Neuronal stem cell (in vitro differentiated cells): ENCODE measurements around the gene GOLIM4.

Experiments
- DNase-seq: peaks from one replicate; pipeline ENCODE4 v3.0.0-alpha.2; 2013; ENCODE audit warnings: low spot score
- H2AFZ ChIP-seq: one replicate; pipeline ENCODE4 v1.6.1; 2013; ENCODE audit warnings: mild to moderate bottlenecking, low read length, inconsistent platforms
- H2AK5ac ChIP-seq: 2 replicates; pipeline ENCODE4 v1.6.1; 2013; ENCODE audit warnings: low read depth, mild to moderate bottlenecking, inconsistent platforms, low read length, moderate library complexity, mixed read lengths
- H2BK120ac ChIP-seq: 2 replicates; pipeline ENCODE4 v1.6.1; 2013; ENCODE audit warnings: low read depth, mild to moderate bottlenecking, inconsistent platforms, low read length, moderate library complexity, mixed read lengths
- H2BK12ac ChIP-seq: one replicate; pipeline ENCODE4 v1.6.1; 2013; ENCODE audit warnings: low read length, inconsistent platforms
- H2BK15ac ChIP-seq: 2 replicates; pipeline ENCODE4 v1.6.1; 2013; ENCODE audit warnings: mild to moderate bottlenecking, low read length, inconsistent platforms, mixed read lengths
- H2BK5ac ChIP-seq: one replicate; pipeline ENCODE4 v1.6.1; 2013; ENCODE audit warnings: inconsistent platforms, mild to moderate bottlenecking, low read length, moderate library complexity
- H3K14ac ChIP-seq: one replicate; pipeline ENCODE4 v1.6.1; 2013; ENCODE audit warnings: low read length, inconsistent platforms
- H3K18ac ChIP-seq: 2 replicates; pipeline ENCODE4 v1.6.1; 2013; ENCODE audit warnings: low read length, inconsistent platforms
- H3K23ac ChIP-seq: 2 replicates; pipeline ENCODE4 v1.6.1; 2013; ENCODE audit warnings: low read depth, mild to moderate bottlenecking, mixed read lengths, low read length, inconsistent platforms; ENCODE audit not compliant: poor library complexity
- H3K27ac ChIP-seq: replicated peaks from 3 replicates; pipeline ENCODE4 v1.5.1; 2013; ENCODE audit warnings: low read length, inconsistent platforms
- H3K27me3 ChIP-seq, 3 experiments: 2 replicates each; pipeline ENCODE4 v1.6.1; 2013; ENCODE audit warnings: low read length in 3 of 3, mild to moderate bottlenecking in 2 of 3, inconsistent platforms in 1 of 3, low read depth in 1 of 3, mixed read lengths in 1 of 3, moderate library complexity in 1 of 3; ENCODE audit not compliant: control insufficient read depth in 3 of 3, insufficient read depth in 3 of 3
- H3K36me3 ChIP-seq, 2 donors: replicated peaks in 1 of 2; 2 replicates each; pipeline ENCODE4 v1.6.1; 2013; ENCODE audit warnings: low read length in 2 of 2; ENCODE audit not compliant: control insufficient read depth in 2 of 2, insufficient read depth in 2 of 2
- H3K4ac ChIP-seq: 2 replicates; pipeline ENCODE4 v1.6.1; 2013; ENCODE audit warnings: inconsistent platforms, mild to moderate bottlenecking, low read length, moderate library complexity
- H3K4me1 ChIP-seq, 2 donors: 1 replicate in 1 of 2; 2 replicates in 1 of 2; pipeline ENCODE4 v1.6.1; 2013; ENCODE audit warnings: low read length in 2 of 2, low read depth in 1 of 2; ENCODE audit not compliant: control insufficient read depth in 2 of 2, insufficient read depth in 1 of 2
- H3K4me2 ChIP-seq: one replicate; pipeline ENCODE4 v1.6.1; 2013; ENCODE audit warnings: mild to moderate bottlenecking, low read length, inconsistent platforms; ENCODE audit not compliant: insufficient read depth, poor library complexity, severe bottlenecking
- H3K4me3 ChIP-seq, 2 donors: 2 replicates each; pipeline ENCODE4 v1.5.1; 2013; ENCODE audit warnings: low read length in 2 of 2, mild to moderate bottlenecking in 2 of 2, inconsistent platforms in 1 of 2, moderate library complexity in 1 of 2
- H3K79me1 ChIP-seq: one replicate; pipeline ENCODE4 v1.6.1; 2013; ENCODE audit warnings: low read depth, mild to moderate bottlenecking, inconsistent platforms, low read length, moderate library complexity
- H3K9ac ChIP-seq: one replicate; pipeline ENCODE4 v1.6.1; 2013; ENCODE audit warnings: mild to moderate bottlenecking, low read depth, low read length, inconsistent platforms; ENCODE audit not compliant: poor library complexity
- H3K9me3 ChIP-seq, 2 donors: replicated peaks in 1 of 2; 2 replicates each; pipeline versions ENCODE3 to v1.6.1; 2013; ENCODE audit warnings: low read length in 2 of 2, mild to moderate bottlenecking in 2 of 2, inconsistent platforms in 1 of 2, low read depth in 1 of 2, mixed read lengths in 1 of 2, moderate library complexity in 1 of 2; ENCODE audit not compliant: control insufficient read depth in 2 of 2, insufficient read depth in 1 of 2
- H4K8ac ChIP-seq: one replicate; pipeline ENCODE4 v1.6.1; 2013; ENCODE audit warnings: low read depth, mild to moderate bottlenecking, inconsistent platforms, low read length, moderate library complexity
- H4K91ac ChIP-seq: one replicate; pipeline ENCODE4 v1.6.1; 2013; ENCODE audit warnings: low read length, low read depth, mild to moderate bottlenecking, inconsistent platforms; ENCODE audit not compliant: poor library complexity
- WGBS, 2 donors: extraction: QIAGEN DNeasy Blood & Tissue Kit; methylation state at CpG; one replicate each; pipeline ENCODE4 v1.1.7; 2013; ENCODE audit warnings: missing lambda C conversion rate in 2 of 2, mixed read lengths in 1 of 2; ENCODE audit not compliant: insufficient read length in 2 of 2, insufficient replicate concordance in 1 of 2; ENCODE audit errors: extremely low coverage in 2 of 2; 5-methylcytosine and 5-hydroxymethylcytosine counted together

Gene GOLIM4

GRCh38 chr3:168124791-168125190 is 29.1 kb upstream of the GOLIM4 start:
- no peak overlapping the region for H3K23ac ChIP-seq
- H2AK5ac ChIP-seq = no peak overlapping the region
- no peak overlapping the region for H2BK120ac ChIP-seq
- H3K4ac ChIP-seq = no peak overlapping the region
- H3K79me1 ChIP-seq = no peaks in the 10 kb centered on the region
- H3K18ac ChIP-seq = no peak overlapping the region
- H3K4me3 ChIP-seq = no peak overlapping the region
- H3K27ac ChIP-seq = no peak overlapping the region
- peaks cover 0 to 3% of the 10 kb centered on the region in 2 donors for H3K4me1 ChIP-seq
- no CpG with 5 or more reads among the region's 7 CpGs for WGBS, 2 donors
- no peak overlapping the region for H4K91ac ChIP-seq
- no peak overlapping the region for H3K14ac ChIP-seq
- H3K27me3 ChIP-seq = no peaks in the 10 kb centered on the region
- no peak overlapping the region for H3K9ac ChIP-seq
- DNase-seq = no peak
- H4K8ac ChIP-seq = no peak overlapping the region
- no peak overlapping the region for H2BK12ac ChIP-seq
- peaks cover 0 to 16% of the 10 kb centered on the region in 2 donors for H3K9me3 ChIP-seq
- no peak overlapping the region for H2BK15ac ChIP-seq
- H3K4me2 ChIP-seq = no peak overlapping the region
- H2AFZ ChIP-seq = no peak overlapping the region
- H3K36me3 ChIP-seq = no peaks in the 10 kb centered on the region
- no peak overlapping the region for H2BK5ac ChIP-seq

- Histone ChIP-seq H3K23ac (no peak overlapping the region), H3K27ac (no peak overlapping the region), H3K9me3 (peaks cover 0 to 16% of the 10 kb centered on the region in 2 donors), H3K4me3 (no peak overlapping the region), H2AFZ (no peak overlapping the region), H3K4me2 (no peak overlapping the region), H2BK5ac (no peak overlapping the region), H3K79me1 (no peaks in the 10 kb centered on the region), H2AK5ac (no peak overlapping the region), H2BK12ac (no peak overlapping the region), H3K4ac (no peak overlapping the region), H3K27me3 (no peaks in the 10 kb centered on the region), H3K36me3 (no peaks in the 10 kb centered on the region), H3K9ac (no peak overlapping the region), H4K8ac (no peak overlapping the region), H3K18ac (no peak overlapping the region), H3K14ac (no peak overlapping the region), H4K91ac (no peak overlapping the region), H3K4me1 (peaks cover 0 to 3% of the 10 kb centered on the region in 2 donors), H2BK15ac (no peak overlapping the region), H2BK120ac (no peak overlapping the region)
- no peak for DNase-seq
Measured at GRCh38 chr3:168124291-168124690, 28.6 kb upstream of the GOLIM4 start.

DNA sequence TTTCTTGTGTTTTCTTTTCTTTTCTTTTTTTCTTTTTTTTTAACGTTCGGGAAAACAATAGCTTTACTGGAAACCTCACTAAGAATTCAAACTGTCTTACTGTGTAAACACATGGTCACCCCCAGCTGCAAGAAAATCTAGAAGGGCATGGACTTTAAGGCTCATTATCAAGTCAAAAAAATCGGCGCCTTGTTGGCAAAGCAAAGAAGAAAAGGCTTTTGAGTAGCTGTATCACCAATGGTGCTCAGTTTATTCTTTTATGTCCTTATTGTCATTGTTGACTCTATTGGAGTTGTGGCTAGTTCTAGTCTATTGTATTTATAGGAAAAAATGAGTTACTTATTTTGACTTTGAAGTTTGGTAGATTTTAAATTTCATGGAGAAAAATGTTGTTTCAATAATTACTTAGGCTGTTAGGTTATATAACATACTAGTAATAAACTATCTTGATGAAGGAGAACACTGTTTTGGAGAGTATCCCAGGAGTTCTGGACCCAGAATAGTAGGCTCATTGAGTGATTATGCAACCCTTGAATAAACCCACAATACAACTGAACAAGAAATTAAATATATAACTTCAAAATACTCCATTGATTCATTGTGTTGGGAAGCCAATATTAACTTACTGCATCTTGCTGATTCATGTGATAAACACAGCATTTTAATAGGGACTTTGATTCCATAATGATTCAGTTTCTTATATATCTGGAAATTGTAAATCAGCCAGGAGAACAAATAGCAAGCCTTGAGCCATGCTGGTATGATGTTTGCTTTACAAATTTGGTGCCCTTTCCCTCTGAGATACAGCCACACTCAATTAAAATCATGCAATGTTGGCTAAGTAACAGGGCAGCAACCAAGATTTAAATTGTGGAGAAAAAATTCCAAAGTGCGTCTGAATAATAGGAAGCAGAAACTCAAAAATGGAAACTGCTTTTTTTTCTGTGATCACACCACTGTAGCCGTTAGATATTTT is 27.8 kb upstream of the GOLIM4 start:
- H3K4me3 ChIP-seq = no peak overlapping the region
- no peak overlapping the region for H3K9ac ChIP-seq
- no peak overlapping the region for H2BK12ac ChIP-seq
- H2AFZ ChIP-seq = no peak overlapping the region
- H3K14ac ChIP-seq = no peak overlapping the region
- no CpG with 5 or more reads among the region's 6 CpGs for WGBS, 2 donors
- H2AK5ac ChIP-seq = no peak overlapping the region
- H3K4me1 ChIP-seq = peaks cover 0 to 3% of the 10 kb centered on the region in 2 donors
- peaks cover 0 to 14% of the 10 kb centered on the region in 2 donors for H3K9me3 ChIP-seq
- H4K91ac ChIP-seq = no peak overlapping the region
- H2BK5ac ChIP-seq = no peak overlapping the region
- no peaks in the 10 kb centered on the region for H3K79me1 ChIP-seq
- H3K36me3 ChIP-seq = no peaks in the 10 kb centered on the region
- H3K4me2 ChIP-seq = no peak overlapping the region
- H3K4ac ChIP-seq = no peak overlapping the region
- H4K8ac ChIP-seq = no peak overlapping the region
- DNase-seq = no peak
- H3K23ac ChIP-seq = no peak overlapping the region
- H3K27me3 ChIP-seq = no peaks in the 10 kb centered on the region
- H2BK120ac ChIP-seq = no peak overlapping the region
- no peak overlapping the region for H3K18ac ChIP-seq
- no peak overlapping the region for H2BK15ac ChIP-seq
- H3K27ac ChIP-seq = no peak overlapping the region

DNA sequence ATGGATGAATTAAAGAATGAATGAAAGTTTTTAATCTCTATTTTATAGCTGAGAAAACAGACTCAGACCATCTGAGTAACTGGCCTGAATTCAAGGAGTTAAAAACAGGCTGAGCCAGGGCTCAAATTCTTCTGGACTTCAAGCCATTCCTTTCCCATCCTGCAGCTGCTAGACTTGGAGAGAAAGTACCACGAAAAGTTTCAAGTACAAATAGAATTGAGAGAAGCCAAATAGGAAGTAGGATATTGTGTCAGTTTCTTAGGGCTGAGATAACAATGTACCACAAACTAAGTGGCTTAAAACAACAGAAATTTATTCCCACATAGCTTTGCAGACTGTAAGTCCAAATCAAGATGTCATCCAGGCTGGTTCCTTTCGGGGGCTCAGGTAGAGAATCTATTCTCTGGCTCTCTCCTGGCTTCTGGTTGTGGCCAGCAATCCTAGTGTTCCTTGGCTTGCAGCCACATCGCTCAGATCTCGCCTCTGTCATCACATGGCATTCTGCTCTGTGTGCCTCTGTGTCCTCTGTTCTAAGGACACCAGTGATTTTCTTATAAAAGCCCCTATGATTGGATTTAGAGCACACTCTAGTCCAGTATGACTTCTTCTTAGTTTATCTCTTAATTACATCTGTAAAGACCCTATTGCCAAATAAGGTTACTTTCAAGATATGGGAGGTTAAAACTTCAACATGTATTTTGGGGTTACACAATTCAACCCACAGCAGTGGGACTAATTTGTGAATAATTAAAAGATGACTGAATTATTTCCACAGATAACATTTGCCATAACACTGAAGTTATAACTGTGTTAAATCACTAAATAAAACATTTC is 25.7 kb upstream of the GOLIM4 start:
- H2BK5ac ChIP-seq = no peak overlapping the region
- no peak overlapping the region for H3K14ac ChIP-seq
- H3K4me1 ChIP-seq = peaks cover 0 to 3% of the 10 kb centered on the region in 2 donors
- H2BK120ac ChIP-seq = no peak overlapping the region
- WGBS, 2 donors = no CpG with 5 or more reads among the region's 4 CpGs
- H3K27me3 ChIP-seq = no peaks in the 10 kb centered on the region
- H4K8ac ChIP-seq = no peak overlapping the region
- H2AK5ac ChIP-seq = no peak overlapping the region
- no peak overlapping the region for H3K4me2 ChIP-seq
- H4K91ac ChIP-seq = no peak overlapping the region
- no peak overlapping the region for H3K4me3 ChIP-seq
- no peak overlapping the region for H3K27ac ChIP-seq
- no peak overlapping the region for H3K4ac ChIP-seq
- H2AFZ ChIP-seq = no peak overlapping the region
- no peak overlapping the region for H3K23ac ChIP-seq
- H3K79me1 ChIP-seq = no peaks in the 10 kb centered on the region
- H2BK12ac ChIP-seq = no peak overlapping the region
- no peaks in the 10 kb centered on the region for H3K36me3 ChIP-seq
- no peak overlapping the region for H2BK15ac ChIP-seq
- H3K9ac ChIP-seq = no peak overlapping the region
- peaks cover 0 to 7% of the 10 kb centered on the region in 2 donors for H3K9me3 ChIP-seq
- DNase-seq = no peak
- H3K18ac ChIP-seq = no peak overlapping the region
